Measurements from ENCODE around the gene MOGAT1. TPM values are rescaled to one million over a fixed set of nuclear protein-coding genes. Genes with fewer than 3 reads are reported as not detected.

The MOGAT1 gene
- total RNA-seq, 1 experiment from 2014 or later = not detected

GRCh38 chr2:222621893-222622292 is 49.6 kb upstream of the MOGAT1 start:
- H3K79me1 ChIP-seq (ENCODE audit: insufficient read depth, low read depth, low read length, poor library complexity, severe bottlenecking) = no peaks in the 10 kb centered on the region
- Mint-ChIP-seq H3K9me3 (no peaks in the 10 kb centered on the region), H3K36me3 (ENCODE audit: insufficient read depth in 1 of 3, low read depth in 3 of 3) (peaks cover 10 to 66% (median 49%) of the 10 kb centered on the region in 3 experiments; a peak in 6 of 7 replicates), H3K4me3 (no peak overlapping the region), H3K4me1 (no peaks in the 10 kb centered on the region), H3K27ac (no peak overlapping the region; a peak in 1 of 7 replicates), H3K27me3 (ENCODE audit: low read depth) (no peaks in the 10 kb centered on the region)
- no peak overlapping the region for H3K23ac ChIP-seq (ENCODE audit: insufficient read length, low read depth, low read length)
- no peak overlapping the region for H2BK120ac ChIP-seq (ENCODE audit: low read depth, low read length, poor library complexity, severe bottlenecking)
- H4K91ac ChIP-seq (ENCODE audit: insufficient read length, low read depth, low read length) = no peak overlapping the region
- H2BK20ac ChIP-seq (ENCODE audit: low read depth, low read length, poor library complexity, severe bottlenecking) = no peak overlapping the region
- no peak overlapping the region for H3T11ph ChIP-seq (ENCODE audit: low read length)
- H3K27ac ChIP-seq (ENCODE audit: insufficient read length, low read depth, low read length) = no peak overlapping the region
- no peak overlapping the region for H3K9ac ChIP-seq (ENCODE audit: extremely low read depth, insufficient read length, low read length)
- no peak overlapping the region for H2BK5ac ChIP-seq (ENCODE audit: insufficient read length, low read length)
- H3K23me2 ChIP-seq (ENCODE audit: insufficient read length, low read depth, low read length, poor library complexity, severe bottlenecking) = no peaks in the 10 kb centered on the region
- no peak for DNase-seq
- no peaks in the 10 kb centered on the region for H3K79me2 ChIP-seq (ENCODE audit: insufficient read depth, low read length)
- no peaks in the 10 kb centered on the region for H3K4me1 ChIP-seq (ENCODE audit: insufficient read depth, low read length)
- no peaks in the 10 kb centered on the region for H4K20me1 ChIP-seq (ENCODE audit: control insufficient read depth, insufficient read depth, insufficient read length)
- H4K5ac ChIP-seq (ENCODE audit: insufficient read length, low read depth, low read length) = no peak overlapping the region
- no peak overlapping the region for H3K56ac ChIP-seq (ENCODE audit: insufficient read length, low read depth, low read length)
- H2AFZ ChIP-seq (ENCODE audit: low read length) = no peak overlapping the region
- H3K14ac ChIP-seq (ENCODE audit: insufficient read depth, low read length) = no peak overlapping the region
- no peak overlapping the region for H3K4me2 ChIP-seq (ENCODE audit: insufficient read depth, insufficient read length, low read length)
- H3K4ac ChIP-seq (ENCODE audit: low read depth, low read length) = no peak overlapping the region
- WGBS (ENCODE audit: extremely low coverage, insufficient read length, low lambda C conversion rate) = no CpG with 5 or more reads among the region's 4 CpGs
- H3K9me3 ChIP-seq (ENCODE audit: control insufficient read depth, low read depth, low read length) = no peaks in the 10 kb centered on the region
- no peak for TF ChIP-seq CTCF (conservative IDR thresholded peaks at IDR 0.05)
- H3K27me3 ChIP-seq (ENCODE audit: insufficient read depth, low read length) = no peaks in the 10 kb centered on the region
- H3K18ac ChIP-seq (ENCODE audit: insufficient read length, low read depth, low read length) = no peak overlapping the region
- no peak overlapping the region for H2AK5ac ChIP-seq (ENCODE audit: insufficient read length, low read length)
- H2BK15ac ChIP-seq (ENCODE audit: low read depth, low read length) = no peak overlapping the region
- H2BK12ac ChIP-seq (ENCODE audit: insufficient read length, low read depth, low read length) = no peak overlapping the region
- no peak overlapping the region for H4K8ac ChIP-seq (replicated peaks; ENCODE audit: insufficient read length, low read depth, low read length)

All from H9 (cell line).